NCI-H345 treated with DMSO at 0.1 percent for 48 hours (cell line): Measurements from ENCODE around the gene TBXAS1.
"Not testable (repeated sequence)": the region's sequence is repeated elsewhere in the genome, so short reads cannot be mapped to it uniquely, and the experiment has no call there.

ENCODE experiments used
- DNase-seq: peaks from one replicate; lab custom pipeline; 2025; ENCODE audit not compliant: unreplicated experiment; lab: John Stamatoyannopoulos, UW

The TBXAS1 gene

GRCh38 chr7:139825666-139826290, 3.3 kb upstream of the TBXAS1 start:
- no peak for DNase-seq

- DNase-seq = no peak
Measured at GRCh38 chr7:139827042-139827441, 2.0 kb upstream of the TBXAS1 start.

GRCh38 chr7:139828446-139828845, 618 bp upstream of the TBXAS1 start:
- DNase-seq = no peak

- DNase-seq = no peak
Measured at GRCh38 chr7:139829775-139830117, 682 bp downstream of the TBXAS1 start.

- DNase-seq = no peak
Measured at GRCh38 chr7:139830292-139830691, 1.2 kb downstream of the TBXAS1 start.

GRCh38 chr7:139830782-139831501, 1.9 kb downstream of the TBXAS1 start:
- no peak for DNase-seq

GRCh38 chr7:139835848-139836247, 6.8 kb downstream of the TBXAS1 start:
- not testable (repeated sequence) for DNase-seq

- not testable (repeated sequence) for DNase-seq
Measured at GRCh38 chr7:139837291-139837690, 8.2 kb downstream of the TBXAS1 start.

- no peak for DNase-seq
Measured at GRCh38 chr7:139838276-139838675, 9.2 kb downstream of the TBXAS1 start.

GRCh38 chr7:139838876-139839275, 9.8 kb downstream of the TBXAS1 start:
- no peak for DNase-seq

GRCh38 chr7:139840776-139841175, 11.7 kb downstream of the TBXAS1 start:
- DNase-seq = no peak

- DNase-seq = no peak
Measured at GRCh38 chr7:139842401-139843210, 13.5 kb downstream of the TBXAS1 start.

GRCh38 chr7:139843211-139843537, 14.1 kb downstream of the TBXAS1 start:
- DNase-seq = not testable (repeated sequence)

- no peak for DNase-seq
Measured at GRCh38 chr7:139844779-139845442, 15.8 kb downstream of the TBXAS1 start.

GRCh38 chr7:139845443-139845805, 16.4 kb downstream of the TBXAS1 start:
- DNase-seq = no peak

GRCh38 chr7:139846297-139846696, 17.2 kb downstream of the TBXAS1 start:
- no peak for DNase-seq

GRCh38 chr7:139848274-139848673, 19.2 kb downstream of the TBXAS1 start:
- DNase-seq = no peak

GRCh38 chr7:139850906-139851305, 21.8 kb downstream of the TBXAS1 start:
- no peak for DNase-seq

GRCh38 chr7:139851770-139852481, 22.9 kb downstream of the TBXAS1 start:
- DNase-seq = no peak

- no peak for DNase-seq
Measured at GRCh38 chr7:139852482-139852845, 23.4 kb downstream of the TBXAS1 start.

GRCh38 chr7:139853506-139854123, 24.6 kb downstream of the TBXAS1 start:
- no peak for DNase-seq
